ENCODE measurements around the gene MBD5.

Gene MBD5

DNA sequence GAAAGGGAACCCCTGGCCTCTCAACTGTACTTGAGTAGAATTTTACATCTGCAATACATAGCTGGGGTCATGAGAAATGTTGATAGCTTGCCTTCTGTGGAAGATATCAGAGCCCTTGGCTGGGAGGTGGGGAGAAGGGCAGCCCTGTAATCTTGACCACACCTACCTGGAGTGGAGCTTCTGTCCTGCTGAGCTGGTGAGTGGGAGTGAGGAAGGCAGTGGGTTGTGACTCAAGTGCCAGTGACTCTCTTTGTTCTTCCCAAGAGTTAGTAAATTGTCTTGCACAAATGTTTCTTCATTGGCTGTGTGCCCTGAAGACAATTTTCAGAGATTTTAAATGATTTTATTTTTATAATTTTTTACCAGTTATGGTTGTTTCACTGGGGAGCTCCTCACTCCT is 277.3 kb downstream of the MBD5 start:
- Mint-ChIP-seq H3K27ac (no peak overlapping the region), H3K4me3 (no peak overlapping the region), H3K9me3 (no peaks in the 10 kb centered on the region), H3K36me3 (no peaks in the 10 kb centered on the region), H3K27me3 (no peaks in the 10 kb centered on the region), H3K4me1 (no peaks in the 10 kb centered on the region)
- no peak for DNase-seq
- CTCF ChIA-PET: interaction anchor here (2.3 kb wide), 1 partner anchor 362 kb away, joined by 7 read pairs; no protein-coding TSS in a partner anchor

DNA sequence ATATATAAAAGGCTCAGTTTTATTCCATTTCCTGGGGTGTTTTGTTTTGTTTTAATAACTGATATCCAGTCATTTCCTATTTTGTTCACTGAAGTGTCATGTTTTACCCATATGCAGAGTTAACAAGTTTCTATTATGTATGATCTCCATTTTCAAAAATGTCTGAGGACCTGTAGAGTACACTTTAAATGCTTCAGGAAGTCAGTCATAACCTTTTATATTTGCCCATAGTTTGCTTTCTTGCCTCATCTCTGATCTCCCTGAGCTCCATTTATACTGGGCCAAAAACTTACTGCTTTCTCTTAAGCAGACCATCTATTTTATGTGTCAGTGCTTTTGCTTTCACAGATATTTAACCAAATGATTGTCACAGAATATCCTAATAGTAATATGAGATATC is 278.7 kb downstream of the MBD5 start:
- H3K4me3 Mint-ChIP-seq: no peak overlapping the region
- CTCF ChIA-PET: interaction anchor here (2.3 kb wide), 1 partner anchor 363 kb away, joined by 7 read pairs; no protein-coding TSS in a partner anchor

GRCh38 chr2:148300544-148300943 is 279.7 kb downstream of the MBD5 start:
- no peaks in the 10 kb centered on the region for H3K27me3 Mint-ChIP-seq
- no peaks in the 10 kb centered on the region for H3K4me1 Mint-ChIP-seq
- no peak overlapping the region for H3K4me3 Mint-ChIP-seq
- no peaks in the 10 kb centered on the region for H3K9me3 Mint-ChIP-seq
- no peaks in the 10 kb centered on the region for H3K36me3 Mint-ChIP-seq
- CTCF ChIA-PET: no interaction called here
- no peak overlapping the region for H3K27ac Mint-ChIP-seq
- DNase-seq: no peak

More for the DNA sequence above, 278.7 kb downstream of the MBD5 start:
- Mint-ChIP-seq H3K4me1 (no peaks in the 10 kb centered on the region), H3K36me3 (no peaks in the 10 kb centered on the region), H3K27ac (no peak overlapping the region), H3K9me3 (no peaks in the 10 kb centered on the region), H3K27me3 (no peaks in the 10 kb centered on the region)
- no peak for DNase-seq

DNA sequence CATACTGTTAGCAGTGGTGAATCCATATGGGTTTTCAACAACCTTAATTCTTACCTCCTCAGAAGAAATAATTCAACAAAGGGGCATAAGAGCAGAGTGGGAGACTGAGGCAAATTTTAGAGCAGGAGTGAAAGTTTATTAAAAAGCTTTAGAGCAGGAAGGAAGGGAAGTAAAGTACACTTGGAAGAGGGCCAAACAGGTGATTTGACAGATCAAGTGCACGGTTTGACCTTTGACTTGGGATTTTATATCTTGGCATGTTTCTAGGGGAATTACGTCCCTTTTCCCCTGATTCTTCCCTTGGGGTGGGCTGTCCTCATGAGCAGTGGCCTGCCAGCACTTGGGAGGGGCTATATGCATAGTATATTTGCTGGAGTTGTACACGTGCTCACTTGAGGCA is 280.5 kb downstream of the MBD5 start:
- Mint-ChIP-seq H3K4me3 (no peak overlapping the region), H3K27ac (no peak overlapping the region), H3K4me1 (no peaks in the 10 kb centered on the region), H3K27me3 (no peaks in the 10 kb centered on the region), H3K9me3 (no peaks in the 10 kb centered on the region), H3K36me3 (no peaks in the 10 kb centered on the region)
- no peak for DNase-seq
- CTCF ChIA-PET: no interaction called here

- Mint-ChIP-seq H3K9me3 (no peaks in the 10 kb centered on the region), H3K4me1 (no peaks in the 10 kb centered on the region), H3K27ac (no peak overlapping the region), H3K27me3 (no peaks in the 10 kb centered on the region), H3K36me3 (no peaks in the 10 kb centered on the region), H3K4me3 (no peak overlapping the region)
- DNase-seq: no peak
- CTCF ChIA-PET: interaction anchor here (0.8 kb wide), 1 partner anchor 12 kb away, joined by 3 read pairs; no protein-coding TSS in a partner anchor
Observed at GRCh38 chr2:148302526-148302925, 281.6 kb downstream of the MBD5 start.

DNA sequence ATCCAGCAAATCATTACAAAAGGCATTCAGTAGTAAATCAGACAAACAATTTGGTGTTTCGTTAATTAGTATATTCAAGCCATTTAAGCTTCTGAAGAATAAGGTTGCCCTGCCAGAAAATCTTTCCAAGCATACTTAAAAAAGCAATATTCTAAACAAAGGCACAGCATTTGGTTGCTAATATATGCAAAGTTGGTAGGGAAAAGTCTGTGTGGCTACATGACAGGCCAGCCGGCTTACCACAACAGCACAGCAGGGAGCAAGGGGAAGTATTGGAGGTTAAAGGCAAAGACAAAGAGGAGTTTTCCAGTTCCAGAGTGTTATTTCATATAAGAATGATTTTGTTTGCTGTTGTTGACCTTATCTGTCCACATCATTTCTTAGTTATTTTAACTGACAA is 282.3 kb downstream of the MBD5 start:
- Mint-ChIP-seq H3K4me1 (no peaks in the 10 kb centered on the region), H3K4me3 (no peak overlapping the region), H3K27ac (no peak overlapping the region), H3K9me3 (no peaks in the 10 kb centered on the region), H3K36me3 (peaks cover under 1% of the 10 kb centered on the region), H3K27me3 (no peaks in the 10 kb centered on the region)
- CTCF ChIA-PET: interaction anchor here (0.8 kb wide), 1 partner anchor 12 kb away, joined by 3 read pairs; no protein-coding TSS in a partner anchor
- no peak for DNase-seq

DNA sequence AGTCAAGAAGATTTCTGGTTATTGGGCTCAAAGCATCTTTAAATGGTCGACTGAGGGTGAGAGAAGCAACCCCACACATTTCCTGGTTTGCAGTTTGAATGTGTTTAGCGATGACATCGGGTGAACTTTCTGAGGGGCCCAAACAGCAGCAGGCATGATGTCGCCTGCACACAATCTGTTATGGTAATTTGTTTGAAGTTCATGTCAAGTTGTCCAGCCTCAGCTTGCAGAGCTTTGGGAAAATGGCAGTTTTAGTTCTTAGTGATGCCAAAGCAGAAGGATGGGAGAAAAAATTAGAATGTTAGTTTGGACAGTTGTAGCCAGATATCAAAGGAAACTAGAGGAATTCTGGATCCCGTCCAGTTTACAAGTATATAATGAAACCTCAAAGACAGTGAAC is 284.6 kb downstream of the MBD5 start:
- CTCF ChIA-PET: no interaction called here
- no peaks in the 10 kb centered on the region for H3K27me3 Mint-ChIP-seq
- no peak overlapping the region for H3K27ac Mint-ChIP-seq
- H3K36me3 Mint-ChIP-seq: peaks cover 1% of the 10 kb centered on the region
- no peaks in the 10 kb centered on the region for H3K4me1 Mint-ChIP-seq
- no peak for DNase-seq
- H3K4me3 Mint-ChIP-seq: no peak overlapping the region
- peaks cover 3% of the 10 kb centered on the region for H3K9me3 Mint-ChIP-seq

GRCh38 chr2:148306027-148306426 is 285.1 kb downstream of the MBD5 start:
- peaks cover 3% of the 10 kb centered on the region for H3K9me3 Mint-ChIP-seq

GRCh38 chr2:148317598-148317997 is 296.7 kb downstream of the MBD5 start:
- Mint-ChIP-seq H3K4me3 (no peak overlapping the region), H3K27ac (no peak overlapping the region), H3K4me1 (no peaks in the 10 kb centered on the region), H3K27me3 (no peaks in the 10 kb centered on the region), H3K36me3 (peaks cover under 1% of the 10 kb centered on the region), H3K9me3 (peaks cover 2% of the 10 kb centered on the region)
- no peak for DNase-seq
- CTCF ChIA-PET: no interaction called here

More at GRCh38 chr2:148306027-148306426, 285.1 kb downstream of the MBD5 start:
- Mint-ChIP-seq H3K4me1 (no peaks in the 10 kb centered on the region), H3K4me3 (no peak overlapping the region), H3K36me3 (peaks cover 1% of the 10 kb centered on the region), H3K27ac (no peak overlapping the region), H3K27me3 (no peaks in the 10 kb centered on the region)
- CTCF ChIA-PET: no interaction called here
- DNase-seq: no peak

- H3K27me3 Mint-ChIP-seq: no peaks in the 10 kb centered on the region
- no peak for DNase-seq
- H3K4me1 Mint-ChIP-seq: no peaks in the 10 kb centered on the region
- H3K4me3 Mint-ChIP-seq: no peak overlapping the region
- no peak overlapping the region for H3K27ac Mint-ChIP-seq
- no peaks in the 10 kb centered on the region for H3K9me3 Mint-ChIP-seq
- CTCF ChIA-PET: no interaction called here
- peaks cover 12% of the 10 kb centered on the region for H3K36me3 Mint-ChIP-seq
Observed at GRCh38 chr2:148338541-148338940, 317.6 kb downstream of the MBD5 start.

GRCh38 chr2:148342086-148342485 is 321.2 kb downstream of the MBD5 start:
- H3K27me3 Mint-ChIP-seq: no peaks in the 10 kb centered on the region
- no peak for DNase-seq
- H3K4me1 Mint-ChIP-seq: no peaks in the 10 kb centered on the region
- H3K4me3 Mint-ChIP-seq: no peak overlapping the region
- CTCF ChIA-PET: no interaction called here
- peaks cover 16% of the 10 kb centered on the region for H3K36me3 Mint-ChIP-seq
- H3K27ac Mint-ChIP-seq: no peak overlapping the region
- H3K9me3 Mint-ChIP-seq: no peaks in the 10 kb centered on the region

- Mint-ChIP-seq H3K27me3 (no peaks in the 10 kb centered on the region), H3K9me3 (peaks cover 8% of the 10 kb centered on the region), H3K36me3 (peaks cover 3% of the 10 kb centered on the region), H3K27ac (no peak overlapping the region), H3K4me3 (no peak overlapping the region), H3K4me1 (no peaks in the 10 kb centered on the region)
- CTCF ChIA-PET: no interaction called here
- DNase-seq: no peak
Observed at GRCh38 chr2:148350199-148350598, 329.3 kb downstream of the MBD5 start.

- Mint-ChIP-seq H3K4me1 (no peaks in the 10 kb centered on the region), H3K9me3 (peaks cover 8% of the 10 kb centered on the region), H3K36me3 (no peaks in the 10 kb centered on the region), H3K4me3 (no peak overlapping the region), H3K27me3 (no peaks in the 10 kb centered on the region), H3K27ac (no peak overlapping the region)
- CTCF ChIA-PET: no interaction called here
- no peak for DNase-seq
Observed at GRCh38 chr2:148351437-148352143, 330.7 kb downstream of the MBD5 start.

GRCh38 chr2:148358375-148358774 is 337.5 kb downstream of the MBD5 start:
- no peak for DNase-seq
- Mint-ChIP-seq H3K27ac (no peak overlapping the region), H3K36me3 (no peaks in the 10 kb centered on the region), H3K4me1 (no peaks in the 10 kb centered on the region), H3K4me3 (no peak overlapping the region), H3K9me3 (peaks cover 8% of the 10 kb centered on the region), H3K27me3 (no peaks in the 10 kb centered on the region)
- CTCF ChIA-PET: no interaction called here

- Mint-ChIP-seq H3K4me3 (no peak overlapping the region), H3K27ac (no peak overlapping the region), H3K36me3 (no peaks in the 10 kb centered on the region), H3K27me3 (no peaks in the 10 kb centered on the region), H3K9me3 (peaks cover 11% of the 10 kb centered on the region), H3K4me1 (no peaks in the 10 kb centered on the region)
- CTCF ChIA-PET: no interaction called here
- DNase-seq: no peak
Observed at GRCh38 chr2:148360662-148361061, 339.8 kb downstream of the MBD5 start.
